ENCODE results near the gene LAMB1. TPM values are rescaled to one million over a fixed set of nuclear protein-coding genes. Genes with fewer than 3 reads are reported as not detected.

Gene LAMB1
- total RNA-seq, 2 experiments from 2014 or later: 0.17 TPM; not detected in 1

DNA sequence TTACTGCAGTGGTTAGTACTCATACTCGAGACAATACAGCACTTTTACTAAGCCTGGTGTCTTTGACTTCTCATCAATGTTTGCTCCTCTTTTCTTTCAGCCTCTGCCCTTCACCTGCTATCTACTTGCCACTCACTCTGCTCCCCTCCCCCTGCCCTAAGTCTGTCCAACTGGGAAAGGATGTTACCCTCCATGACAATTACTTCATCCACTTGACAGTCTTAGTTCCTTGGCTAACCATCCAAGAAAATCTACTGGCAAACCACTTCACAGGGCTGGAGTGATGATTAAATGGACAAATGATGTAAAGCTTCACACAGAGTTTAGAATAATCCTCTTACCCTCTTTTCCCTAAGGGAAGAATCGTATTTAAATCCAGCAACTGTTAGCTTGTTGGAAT is 120.2 kb downstream of the LAMB1 start:
- CTCF ChIA-PET (ENCODE audit: unreplicated experiment): no interaction called here
- no TSS peak for BruUV-seq (replicated peaks)
- no peaks in the 10 kb centered on the region for H3K9me2 ChIP-seq (ENCODE audit: insufficient read depth, low read length)
- no peak overlapping the region for H3K4me2 ChIP-seq (ENCODE audit: low read length)
- no peaks in the 10 kb centered on the region for H3K36me3 ChIP-seq (ENCODE audit: insufficient read depth, low read length)
- H2AFZ ChIP-seq (ENCODE audit: low read length): no peak overlapping the region
- H3K9me3 ChIP-seq (ENCODE audit: low read length): no peaks in the 10 kb centered on the region
- no peak for DNase-seq (ENCODE audit: low spot score)
- H4K20me1 ChIP-seq (ENCODE audit: insufficient read depth, low read length): no peaks in the 10 kb centered on the region
- H3K4me3 ChIP-seq (ENCODE audit: low read depth, low read length, poor library complexity, severe bottlenecking): no peak overlapping the region
- H3K27ac ChIP-seq (ENCODE audit: low read depth, low read length, poor library complexity, severe bottlenecking): no peak overlapping the region
- intact Hi-C loops (cut with micrococcal nuclease; ENCODE audit: unreplicated experiment): no loop called here
- POLR2A ChIA-PET: interaction anchor here (0.8 kb wide), 1 partner anchor 64 kb away, joined by 3 read pairs; no protein-coding TSS in a partner anchor
- no peaks in the 10 kb centered on the region for H3K4me1 ChIP-seq (ENCODE audit: insufficient read depth, low read length, poor library complexity, severe bottlenecking)
- TF ChIP-seq, protein P1, sequence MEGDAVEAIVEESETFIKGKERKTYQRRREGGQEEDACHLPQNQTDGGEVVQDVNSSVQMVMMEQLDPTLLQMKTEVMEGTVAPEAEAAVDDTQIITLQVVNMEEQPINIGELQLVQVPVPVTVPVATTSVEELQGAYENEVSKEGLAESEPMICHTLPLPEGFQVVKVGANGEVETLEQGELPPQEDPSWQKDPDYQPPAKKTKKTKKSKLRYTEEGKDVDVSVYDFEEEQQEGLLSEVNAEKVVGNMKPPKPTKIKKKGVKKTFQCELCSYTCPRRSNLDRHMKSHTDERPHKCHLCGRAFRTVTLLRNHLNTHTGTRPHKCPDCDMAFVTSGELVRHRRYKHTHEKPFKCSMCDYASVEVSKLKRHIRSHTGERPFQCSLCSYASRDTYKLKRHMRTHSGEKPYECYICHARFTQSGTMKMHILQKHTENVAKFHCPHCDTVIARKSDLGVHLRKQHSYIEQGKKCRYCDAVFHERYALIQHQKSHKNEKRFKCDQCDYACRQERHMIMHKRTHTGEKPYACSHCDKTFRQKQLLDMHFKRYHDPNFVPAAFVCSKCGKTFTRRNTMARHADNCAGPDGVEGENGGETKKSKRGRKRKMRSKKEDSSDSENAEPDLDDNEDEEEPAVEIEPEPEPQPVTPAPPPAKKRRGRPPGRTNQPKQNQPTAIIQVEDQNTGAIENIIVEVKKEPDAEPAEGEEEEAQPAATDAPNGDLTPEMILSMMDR (conservative IDR thresholded peaks at IDR 0.05; ENCODE audit: low read length): no peak
- no peak for TF ChIP-seq EZH2phosphoT487 (IDR thresholded peaks at IDR 0.05; ENCODE audit: borderline replicate concordance, low read depth, low read length)
- H3K79me2 ChIP-seq (ENCODE audit: insufficient read depth, low read depth, low read length): no peaks in the 10 kb centered on the region

DNA sequence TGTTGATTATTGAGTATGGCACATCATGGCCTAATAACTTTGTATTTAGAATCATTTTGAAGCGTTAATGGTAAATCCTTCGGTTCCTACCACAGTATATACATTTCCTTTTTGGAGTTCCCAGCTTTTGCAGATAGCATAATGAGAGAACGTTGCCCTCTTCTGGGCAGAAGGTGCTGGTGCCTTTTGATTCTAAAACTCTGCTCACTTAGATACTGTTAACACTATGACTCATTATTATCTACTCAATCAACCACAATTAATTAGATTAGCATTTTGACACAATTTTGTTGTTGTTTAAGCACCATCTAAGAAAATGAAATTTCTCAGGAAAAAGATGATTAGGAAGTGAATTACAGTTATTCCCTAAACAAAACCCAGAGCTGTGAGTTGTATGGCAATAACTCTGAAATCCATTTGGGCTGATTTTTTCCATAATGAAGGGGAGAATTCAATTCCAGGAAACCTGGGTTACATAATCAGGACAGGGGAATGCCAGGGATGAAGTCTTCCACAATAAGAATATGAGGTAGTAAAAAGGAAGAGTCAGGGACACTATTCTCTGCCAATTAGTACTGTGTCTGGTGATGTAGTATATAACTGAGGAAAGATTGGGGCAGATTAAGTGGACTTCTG is 123.4 kb downstream of the LAMB1 start:
- BruUV-seq (replicated peaks): no TSS peak
- no peaks in the 10 kb centered on the region for H3K9me2 ChIP-seq (ENCODE audit: insufficient read depth, low read length)
- no peak overlapping the region for H3K27ac ChIP-seq (ENCODE audit: low read depth, low read length, poor library complexity, severe bottlenecking)
- peak; percentile 63 for DNase-seq (ENCODE audit: low spot score)
- TF ChIP-seq, protein P1 (conservative IDR thresholded peaks at IDR 0.05; ENCODE audit: low read length): peak; percentile 97
- no peak for TF ChIP-seq EZH2phosphoT487 (IDR thresholded peaks at IDR 0.05; ENCODE audit: borderline replicate concordance, low read depth, low read length)
- H3K4me2 ChIP-seq (ENCODE audit: low read length): no peak overlapping the region
- no peaks in the 10 kb centered on the region for H3K4me1 ChIP-seq (ENCODE audit: insufficient read depth, low read length, poor library complexity, severe bottlenecking)
- intact Hi-C loops (cut with micrococcal nuclease; ENCODE audit: unreplicated experiment): loop anchor here (5.0 to 10.0 kb wide), 7 partner anchors 137 to 1215 kb away; partner anchors contain the start of genes BCAP29, CBLL1 and CCDC71L
- ChIA-PET POLR2A (interaction anchor here (3.6 kb wide), 1 partner anchor 11 kb away, joined by 17 read pairs; the partner anchor contains the start of gene DLD), CTCF (ENCODE audit: unreplicated experiment) (interaction anchor here (0.6 to 0.8 kb wide), 2 partner anchors 11 to 690 kb away, joined by 3 read pairs; no protein-coding TSS in a partner anchor)
- H3K36me3 ChIP-seq (ENCODE audit: insufficient read depth, low read length): no peaks in the 10 kb centered on the region
- no peaks in the 10 kb centered on the region for H3K9me3 ChIP-seq (ENCODE audit: low read length)
- no peak overlapping the region for H3K4me3 ChIP-seq (ENCODE audit: low read depth, low read length, poor library complexity, severe bottlenecking)
- H2AFZ ChIP-seq (ENCODE audit: low read length): peak overlapping the region; percentile 39; the same call in 1 of the 2 replicates
- no peaks in the 10 kb centered on the region for H3K79me2 ChIP-seq (ENCODE audit: insufficient read depth, low read depth, low read length)
- H4K20me1 ChIP-seq (ENCODE audit: insufficient read depth, low read length): no peaks in the 10 kb centered on the region

DNA sequence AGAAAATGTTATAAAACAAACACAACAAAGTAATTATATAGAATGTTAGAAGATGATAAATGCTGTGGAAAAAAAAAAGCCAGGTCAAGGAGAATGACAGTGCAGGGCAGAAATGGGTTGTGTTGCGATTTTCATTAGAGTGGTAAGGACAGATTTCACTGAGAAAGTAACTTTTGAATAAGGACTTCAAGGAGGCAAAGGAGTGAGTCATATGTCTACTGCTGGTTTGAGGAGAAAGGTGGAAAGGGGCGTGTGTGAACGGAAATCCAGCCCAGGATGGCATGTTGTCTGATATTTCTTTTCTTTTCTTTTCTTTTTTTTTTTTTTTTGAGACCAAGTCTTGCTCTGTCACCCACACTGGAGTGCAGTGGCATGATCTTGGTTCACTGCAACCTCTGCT is 124.3 kb downstream of the LAMB1 start:
- Histone ChIP-seq H3K9me3 (ENCODE audit: low read length) (no peaks in the 10 kb centered on the region), H3K36me3 (ENCODE audit: insufficient read depth, low read length) (no peaks in the 10 kb centered on the region), H3K79me2 (ENCODE audit: insufficient read depth, low read depth, low read length) (no peaks in the 10 kb centered on the region), H2AFZ (ENCODE audit: low read length) (no peak overlapping the region), H3K4me1 (ENCODE audit: insufficient read depth, low read length, poor library complexity, severe bottlenecking) (no peaks in the 10 kb centered on the region), H3K4me2 (ENCODE audit: low read length) (no peak overlapping the region), H4K20me1 (ENCODE audit: insufficient read depth, low read length) (no peaks in the 10 kb centered on the region), H3K9me2 (ENCODE audit: insufficient read depth, low read length) (no peaks in the 10 kb centered on the region), H3K4me3 (ENCODE audit: low read depth, low read length, poor library complexity, severe bottlenecking) (no peak overlapping the region), H3K27ac (ENCODE audit: low read depth, low read length, poor library complexity, severe bottlenecking) (no peak overlapping the region)
- CTCF ChIA-PET (ENCODE audit: unreplicated experiment): interaction anchor here (0.6 to 0.8 kb wide), 2 partner anchors 12 to 689 kb away, joined by 3 read pairs; no protein-coding TSS in a partner anchor
- BruUV-seq (replicated peaks): no TSS peak
- intact Hi-C loops (cut with micrococcal nuclease; ENCODE audit: unreplicated experiment): loop anchor here (5.0 to 10.0 kb wide), 7 partner anchors 136 to 1214 kb away; partner anchors contain the start of genes BCAP29, CBLL1 and CCDC71L
- TF ChIP-seq EZH2phosphoT487 (IDR thresholded peaks at IDR 0.05; ENCODE audit: borderline replicate concordance, low read depth, low read length): no peak
- TF ChIP-seq, protein P1 (conservative IDR thresholded peaks at IDR 0.05; ENCODE audit: low read length): no peak
- POLR2A ChIA-PET: interaction anchor here (0.7 to 3.6 kb wide), 3 partner anchors 12 to 17 kb away, joined by 3 to 17 read pairs (median 7); partner anchors contain the start of gene DLD
- DNase-seq (ENCODE audit: low spot score): no peak
